GM12878 (cell line): ENCODE results near the gene MB21D2. TPM values are rescaled to one million over a fixed set of nuclear protein-coding genes. Genes with fewer than 3 reads are reported as not detected.

Experiments used
- ATAC-seq: fragments of 200-7000 bp; cut with Tn5 transposase; 3 replicates; pipeline ENCODE4 v1.9.1; 2020; ENCODE audit warnings: mild to moderate bottlenecking, moderate library complexity
- BruUV-seq: library from RNA; stranded (reverse); fragments of 400-500 nt; replicated peaks from 2 replicates; lab custom pipeline; 2021; lab: Mats Ljungman, UMichigan
- CTCF ChIA-PET: fragments of 300-600 bp; sonication (Branson Sonifier 250); formaldehyde crosslinking; extraction: SDS; loops from one replicate; lab custom pipeline; 2021; ENCODE audit warnings: inconsistent platforms; lab: Yijun Ruan, JAX
- POLR2A ChIA-PET: fragments of 350-600 bp; formaldehyde crosslinking; extraction: SDS; loops from one replicate; lab custom pipeline; 2021; ENCODE audit warnings: inconsistent platforms; lab: Charles Lee
- RAD21 ChIA-PET: fragments of 300-600 bp; sonication (Branson Sonifier 250); formaldehyde crosslinking; loops from one replicate; lab custom pipeline; 2023; ENCODE audit warnings: antibody characterized with exemption; ENCODE audit not compliant: unreplicated experiment; lab: Charles Lee
- SMC1A ChIA-PET: fragments of 300-600 bp; sonication (Branson Sonifier 250); formaldehyde crosslinking; loops from one replicate; lab custom pipeline; 2023; ENCODE audit not compliant: unreplicated experiment, uncharacterized antibody; lab: Charles Lee
- DNase-seq: peaks from one replicate; pipeline ENCODE4 v3.0.0-alpha.2; 2011; ENCODE audit warnings: low read depth, low spot score
- FAIRE-seq: peaks from 3 replicates; lab custom pipeline; 2011; peaks lifted over from hg19 to GRCh38; lab: Jason Lieb, UNC
- H2AFZ ChIP-seq: 2 replicates; pipeline ENCODE4 v1.6.0; 2011; ENCODE audit warnings: low read depth, low read length, control low read depth; ENCODE audit not compliant: control insufficient read depth
- H3K27ac ChIP-seq: 2 replicates; pipeline ENCODE4 v1.5.1; 2011; ENCODE audit warnings: control low read depth; ENCODE audit not compliant: control insufficient read depth, insufficient read depth
- H3K27me3 ChIP-seq, 2 experiments: replicated peaks in 1 of 2; 2 replicates each; pipeline versions ENCODE4 v1.6.0 to v1.6.1; 2011; ENCODE audit warnings: low read length in 1 of 2; ENCODE audit not compliant: control insufficient read depth in 2 of 2, insufficient read depth in 2 of 2
- H3K36me3 ChIP-seq, 2 experiments: 2 replicates each; pipeline ENCODE4 v1.5.1; 2011; ENCODE audit warnings: low read length in 1 of 2; ENCODE audit not compliant: control insufficient read depth in 2 of 2, insufficient read depth in 2 of 2
- H3K4me1 ChIP-seq: 2 replicates; pipeline ENCODE4 v1.6.1; 2011; ENCODE audit warnings: mild to moderate bottlenecking, low read length, moderate library complexity, mixed read lengths; ENCODE audit not compliant: control insufficient read depth, insufficient read depth
- H3K4me2 ChIP-seq: 2 replicates; pipeline ENCODE4 v1.6.0; 2011; ENCODE audit warnings: control low read depth; ENCODE audit not compliant: control insufficient read depth, insufficient read depth
- H3K4me3 ChIP-seq: fragments of 200-600 bp; sonication (generic); 2 replicates; pipeline ENCODE4 v1.5.1; 2016
- H3K79me2 ChIP-seq: 2 replicates; pipeline ENCODE4 v1.6.0; 2011; ENCODE audit warnings: low read length; ENCODE audit not compliant: control insufficient read depth, insufficient read depth
- H3K9ac ChIP-seq: 2 replicates; pipeline ENCODE4 v1.8.0; 2011; ENCODE audit warnings: low read length, control low read depth, mixed read lengths; ENCODE audit not compliant: control insufficient read depth, insufficient read depth
- H3K9me3 ChIP-seq: replicated peaks from 3 replicates; pipeline ENCODE4 v1.5.1; 2011; ENCODE audit warnings: mild to moderate bottlenecking, low read length; ENCODE audit not compliant: control insufficient read depth, insufficient read depth
- H4K20me1 ChIP-seq: 2 replicates; pipeline ENCODE4 v1.6.0; 2011; ENCODE audit not compliant: control insufficient read depth, insufficient read depth
- ATF3 ChIP-seq: IDR thresholded peaks from 2 replicates; pipeline ENCODE4 v1.6.1; 2011; ENCODE audit warnings: low read depth, mild to moderate bottlenecking, low read length, moderate library complexity, borderline replicate concordance; ENCODE audit errors: extremely low read depth
- EED ChIP-seq: sonication (generic); IDR thresholded peaks from 2 replicates; pipeline ENCODE4 v1.6.1; 2016; ENCODE audit warnings: antibody characterized with exemption, low read depth
- EGR1 ChIP-seq, 2 experiments: IDR thresholded peaks; 1 replicate in 1 of 2; 2 replicates in 1 of 2; pipeline ENCODE4 v1.6.1; 2011 to 2012; ENCODE audit warnings: low read depth in 2 of 2, low read length in 2 of 2, borderline replicate concordance in 1 of 2, mild to moderate bottlenecking in 1 of 2, moderate library complexity in 1 of 2
- GABPA ChIP-seq: IDR thresholded peaks from 2 replicates; pipeline ENCODE4 v1.6.1; 2014; ENCODE audit warnings: antibody characterized with exemption, low read depth, mild to moderate bottlenecking, inconsistent platforms
- HDAC2 ChIP-seq: fragments of 200-600 bp; sonication (generic); IDR thresholded peaks from 2 replicates; pipeline ENCODE4 v1.6.1; 2017
- NR2F1 ChIP-seq: fragments of 450-650 bp; conservative IDR thresholded peaks from 2 replicates; pipeline ENCODE4 v1.6.1; 2017; ENCODE audit warnings: mild to moderate bottlenecking
- NRF1 ChIP-seq: conservative IDR thresholded peaks from 2 replicates; pipeline ENCODE4 v1.6.1; 2011; ENCODE audit warnings: mild to moderate bottlenecking, low read depth, low read length, improper control_type of control experiment
- RUNX3 ChIP-seq: IDR thresholded peaks from 2 replicates; pipeline ENCODE4 v1.6.1; 2012; ENCODE audit warnings: low read length, inconsistent platforms
- WRNIP1 ChIP-seq: IDR thresholded peaks from 2 replicates; pipeline ENCODE4 v1.6.1; 2011; ENCODE audit warnings: low read depth, low read length, improper control_type of control experiment, borderline replicate concordance
- ZBTB33 ChIP-seq: fragments of 450-650 bp; IDR thresholded peaks from 2 replicates; pipeline ENCODE4 v1.6.1; 2017; ENCODE audit warnings: mild to moderate bottlenecking
- ZSCAN29 ChIP-seq: fragments of 450-650 bp; IDR thresholded peaks from 2 replicates; pipeline ENCODE4 v1.6.1; 2017; ENCODE audit warnings: mild to moderate bottlenecking, moderate library complexity
- ZZZ3 ChIP-seq: IDR thresholded peaks from 2 replicates; pipeline ENCODE4 v1.6.1; 2011; ENCODE audit warnings: low read depth; ENCODE audit not compliant: control insufficient read depth, insufficient read length
- WGBS: methylation state at CpG from one replicate; pipeline ENCODE4 v1.1.6; 2016; ENCODE audit warnings: low lambda C conversion rate; ENCODE audit not compliant: insufficient replicate concordance, insufficient coverage; ENCODE audit errors: missing lambda C conversion rate; 5-methylcytosine and 5-hydroxymethylcytosine counted together
- in situ Hi-C: fragments of 300-500 bp; cut with MboI; formaldehyde crosslinking; loops from 9 replicates; pipeline ENCODE4 v1.14.3; 2018; ENCODE audit warnings: mixed read lengths
- intact Hi-C: fragments of 100-400 bp; cut with micrococcal nuclease; formaldehyde crosslinking; loops from one replicate; pipeline ENCODE4 v1.14.2; 2022; ENCODE audit not compliant: unreplicated experiment
- polyA plus RNA-seq, 11 experiments: library from polyadenylated mRNA; depleted of rRNA in 4 of 11; unstranded in 6 of 11; stranded (reverse) in 5 of 11; fragments of >200 nt; fragmentation: Nextera tagmentation in 4 of 11; fragmentation: Illumina TruSeq in 1 of 11; extraction: Ambion mirVana in 4 of 11; extraction: Trizol in 1 of 11; gene quantifications; 1 replicate in 1 of 11; 2 replicates in 10 of 11; pipeline versions ENCODE4 v1.2.1 to v1.2.3, GENCODE V29; 2011 to 2016; ENCODE audit warnings: inconsistent platforms in 2 of 11, missing spikeins in 2 of 11, low read depth in 1 of 11
- total RNA-seq, 4 experiments: library from RNA; depleted of rRNA in 3 of 4; stranded (reverse); fragments of >200 nt in 3 of 4; fragmentation: Illumina TruSeq in 1 of 4; extraction: Trizol in 1 of 4; gene quantifications; 2 replicates each; pipeline versions ENCODE4 v1.2.1 to v1.2.3, GENCODE V29; 2013 to 2021
- TF ChIP-seq, protein P1 (sequence below): IDR thresholded peaks from 2 replicates; pipeline ENCODE4 v1.6.1; 2012; ENCODE audit warnings: improper control_type of control experiment, low read depth, low read length; ENCODE audit not compliant: insufficient replicate concordance

MB21D2 gene
- total and polyA plus RNA-seq, 10 of the 15 experiments (the other 5 are each of a cell fraction or from before 2014, with no cell fraction given) = 7.9 to 21.2 (median 15.3) TPM

DNA sequence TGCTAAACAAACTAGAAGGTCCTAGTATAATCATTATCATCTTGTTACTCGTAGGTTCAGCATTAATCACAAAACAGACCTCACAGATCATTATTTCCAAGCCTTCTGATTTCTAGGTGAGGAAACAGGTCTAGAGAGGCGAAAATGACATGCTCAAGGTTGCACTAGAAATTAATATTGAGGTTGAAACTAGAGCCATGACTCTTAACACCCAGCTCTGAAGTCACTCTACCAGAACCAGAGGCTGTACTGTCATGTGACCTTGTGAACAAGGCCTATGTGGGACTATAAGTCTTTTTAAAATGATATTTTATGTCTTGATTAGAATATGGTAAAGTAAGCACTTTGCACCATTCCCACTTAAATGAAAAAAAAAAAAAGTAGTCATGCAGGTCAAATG lies 166.5 kb downstream of the MB21D2 start:
- TF ChIP-seq ATF3 (no peak), ZBTB33 (no peak), GABPA (no peak), NRF1 (no peak), NR2F1 (no peak), ZZZ3 (no peak), EED (no peak), WRNIP1 (no peak), EGR1 (IDR thresholded peaks at IDR 0.05; ENCODE audit: borderline replicate concordance in 1 of 2, low read depth in 2 of 2, low read length in 2 of 2) (no peak), RUNX3 (no peak), HDAC2 (no peak), ZSCAN29 (no peak)
- TF ChIP-seq, protein P1, sequence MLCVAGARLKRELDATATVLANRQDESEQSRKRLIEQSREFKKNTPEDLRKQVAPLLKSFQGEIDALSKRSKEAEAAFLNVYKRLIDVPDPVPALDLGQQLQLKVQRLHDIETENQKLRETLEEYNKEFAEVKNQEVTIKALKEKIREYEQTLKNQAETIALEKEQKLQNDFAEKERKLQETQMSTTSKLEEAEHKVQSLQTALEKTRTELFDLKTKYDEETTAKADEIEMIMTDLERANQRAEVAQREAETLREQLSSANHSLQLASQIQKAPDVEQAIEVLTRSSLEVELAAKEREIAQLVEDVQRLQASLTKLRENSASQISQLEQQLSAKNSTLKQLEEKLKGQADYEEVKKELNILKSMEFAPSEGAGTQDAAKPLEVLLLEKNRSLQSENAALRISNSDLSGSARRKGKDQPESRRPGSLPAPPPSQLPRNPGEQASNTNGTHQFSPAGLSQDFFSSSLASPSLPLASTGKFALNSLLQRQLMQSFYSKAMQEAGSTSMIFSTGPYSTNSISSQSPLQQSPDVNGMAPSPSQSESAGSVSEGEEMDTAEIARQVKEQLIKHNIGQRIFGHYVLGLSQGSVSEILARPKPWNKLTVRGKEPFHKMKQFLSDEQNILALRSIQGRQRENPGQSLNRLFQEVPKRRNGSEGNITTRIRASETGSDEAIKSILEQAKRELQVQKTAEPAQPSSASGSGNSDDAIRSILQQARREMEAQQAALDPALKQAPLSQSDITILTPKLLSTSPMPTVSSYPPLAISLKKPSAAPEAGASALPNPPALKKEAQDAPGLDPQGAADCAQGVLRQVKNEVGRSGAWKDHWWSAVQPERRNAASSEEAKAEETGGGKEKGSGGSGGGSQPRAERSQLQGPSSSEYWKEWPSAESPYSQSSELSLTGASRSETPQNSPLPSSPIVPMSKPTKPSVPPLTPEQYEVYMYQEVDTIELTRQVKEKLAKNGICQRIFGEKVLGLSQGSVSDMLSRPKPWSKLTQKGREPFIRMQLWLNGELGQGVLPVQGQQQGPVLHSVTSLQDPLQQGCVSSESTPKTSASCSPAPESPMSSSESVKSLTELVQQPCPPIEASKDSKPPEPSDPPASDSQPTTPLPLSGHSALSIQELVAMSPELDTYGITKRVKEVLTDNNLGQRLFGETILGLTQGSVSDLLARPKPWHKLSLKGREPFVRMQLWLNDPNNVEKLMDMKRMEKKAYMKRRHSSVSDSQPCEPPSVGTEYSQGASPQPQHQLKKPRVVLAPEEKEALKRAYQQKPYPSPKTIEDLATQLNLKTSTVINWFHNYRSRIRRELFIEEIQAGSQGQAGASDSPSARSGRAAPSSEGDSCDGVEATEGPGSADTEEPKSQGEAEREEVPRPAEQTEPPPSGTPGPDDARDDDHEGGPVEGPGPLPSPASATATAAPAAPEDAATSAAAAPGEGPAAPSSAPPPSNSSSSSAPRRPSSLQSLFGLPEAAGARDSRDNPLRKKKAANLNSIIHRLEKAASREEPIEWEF = no peak
- TF ChIP-seq, all 136 proteins: peak for 0
- H3K9me3 ChIP-seq = no peaks in the 10 kb centered on the region
- no peak overlapping the region for H3K9ac ChIP-seq
- DNase-seq (no peak), ATAC-seq (no peak), FAIRE-seq (no peak)
- intact Hi-C loops (no loop called here), in situ Hi-C loops (no loop called here)
- SMC1A ChIA-PET = no interaction called here
- no peaks in the 10 kb centered on the region for H3K4me1 ChIP-seq
- no peak overlapping the region for H2AFZ ChIP-seq
- H3K36me3 ChIP-seq = no peaks in the 10 kb centered on the region
- RAD21 ChIA-PET = no interaction called here
- CTCF ChIA-PET = no interaction called here
- POLR2A ChIA-PET = no interaction called here
- 2% methylated on average over 2 of the region's 2 CpGs for WGBS
- no peaks in the 10 kb centered on the region for H3K79me2 ChIP-seq
- H4K20me1 ChIP-seq = no peaks in the 10 kb centered on the region
- no TSS peak for BruUV-seq
- H3K27me3 ChIP-seq = 0 out of 4 replicates have a peak, but pooled peaks cover 0 to 3% of the 10 kb centered on the region in 2 experiments
- H3K27ac ChIP-seq = no peak overlapping the region
- H3K4me2 ChIP-seq = no peak overlapping the region
- H3K4me3 ChIP-seq = no peak overlapping the region
